Measurements from ENCODE around the gene MYO3A.

Gene MYO3A

GRCh38 chr10:26215935-26216584 is 282.0 kb downstream of the MYO3A start:
- peak in 1 of 2 donors; percentile 9 for DNase-seq

DNA sequence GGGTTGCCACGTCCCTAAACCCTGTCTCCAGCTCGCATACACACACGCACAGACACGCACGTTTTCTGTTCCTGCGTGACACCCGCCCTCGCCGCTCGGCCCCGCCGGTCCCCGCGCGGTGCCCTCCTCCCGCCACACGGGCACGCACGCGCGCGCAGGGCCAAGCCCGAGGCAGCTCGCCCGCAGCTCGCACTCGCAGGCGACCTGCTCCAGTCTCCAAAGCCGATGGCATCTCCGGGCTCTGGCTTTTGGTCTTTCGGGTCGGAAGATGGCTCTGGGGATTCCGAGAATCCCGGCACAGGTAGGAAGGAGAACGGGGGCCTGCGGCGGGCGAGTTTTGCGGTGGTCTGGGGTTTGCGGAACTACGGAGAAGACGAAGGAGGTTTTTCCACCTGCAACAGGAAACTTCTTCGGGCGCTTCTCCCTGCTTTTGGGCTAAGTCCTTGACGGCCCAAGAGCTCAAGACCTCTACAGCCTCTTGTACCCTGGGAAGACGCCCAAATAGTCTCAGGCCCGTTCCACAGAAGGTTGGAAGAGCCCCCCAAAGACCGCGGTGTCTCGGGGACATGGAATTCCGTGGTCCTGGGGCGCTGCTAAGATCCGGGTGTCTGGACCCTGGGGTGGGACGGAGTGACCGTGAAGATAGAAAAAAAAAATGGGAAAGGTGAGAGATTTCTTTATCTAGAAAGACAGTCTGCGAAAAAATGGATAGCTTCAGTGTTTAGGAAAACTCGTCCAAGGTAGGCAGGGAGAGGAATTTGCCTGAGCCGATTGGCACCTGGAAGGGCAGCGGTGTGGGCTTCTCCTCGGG is 282.8 kb downstream of the MYO3A start, which contains the start of gene GAD2:
Gene GAD2 (plus strand): TSS at position 190 of the 811 bp plus-strand sequence. CDS start 36 bp downstream, at position 226.
- no peak for DNase-seq

GRCh38 chr10:26217396-26218086 is 283.5 kb downstream of the MYO3A start:
- no peak for DNase-seq

DNA sequence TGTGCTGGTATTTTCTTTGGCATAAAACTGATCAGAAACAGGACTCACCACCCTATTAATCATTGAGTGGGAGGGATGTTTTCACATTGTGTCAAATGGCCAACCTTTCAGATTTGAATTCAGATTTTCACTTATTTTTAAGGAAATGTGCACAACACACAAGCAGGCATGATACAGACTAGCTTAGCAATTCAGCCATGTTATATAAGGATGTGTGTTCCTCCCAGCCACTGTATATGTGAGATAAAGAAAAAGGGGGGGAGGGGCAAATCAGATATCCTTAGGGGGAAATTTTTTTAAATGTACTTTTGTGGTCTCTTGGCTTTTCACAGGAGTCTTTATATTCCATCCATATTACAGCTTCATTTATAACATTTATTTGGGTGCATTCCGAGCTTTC is 285.6 kb downstream of the MYO3A start:
- DNase-seq: no peak

- DNase-seq: no peak
These were observed 286.9 kb downstream of the MYO3A start for GRCh38 chr10:26220901-26221300.

DNA sequence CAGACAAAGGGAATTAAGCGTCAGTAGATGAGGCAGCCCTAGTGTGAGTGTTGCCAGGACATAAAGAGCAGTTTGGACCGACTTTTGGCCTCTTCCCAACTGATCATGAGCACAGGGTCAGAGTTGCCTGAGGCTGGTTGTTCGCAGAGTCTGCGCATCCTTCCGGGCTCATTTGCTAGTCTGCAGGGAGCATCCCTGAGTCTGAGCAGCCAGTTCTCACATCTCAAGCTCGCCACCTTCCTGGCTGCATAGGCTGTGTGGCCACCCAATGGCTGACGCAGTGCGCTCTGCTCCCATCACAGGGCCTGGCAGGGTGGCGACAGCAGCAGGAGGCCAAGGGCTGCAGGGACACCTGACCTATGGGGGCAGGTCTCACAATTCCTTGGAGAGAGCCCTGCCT is 287.5 kb downstream of the MYO3A start:
- no peak for DNase-seq

GRCh38 chr10:26222563-26222962 is 288.5 kb downstream of the MYO3A start:
- no peak for DNase-seq

GRCh38 chr10:26225322-26225721 is 291.3 kb downstream of the MYO3A start:
- no peak for DNase-seq

DNA sequence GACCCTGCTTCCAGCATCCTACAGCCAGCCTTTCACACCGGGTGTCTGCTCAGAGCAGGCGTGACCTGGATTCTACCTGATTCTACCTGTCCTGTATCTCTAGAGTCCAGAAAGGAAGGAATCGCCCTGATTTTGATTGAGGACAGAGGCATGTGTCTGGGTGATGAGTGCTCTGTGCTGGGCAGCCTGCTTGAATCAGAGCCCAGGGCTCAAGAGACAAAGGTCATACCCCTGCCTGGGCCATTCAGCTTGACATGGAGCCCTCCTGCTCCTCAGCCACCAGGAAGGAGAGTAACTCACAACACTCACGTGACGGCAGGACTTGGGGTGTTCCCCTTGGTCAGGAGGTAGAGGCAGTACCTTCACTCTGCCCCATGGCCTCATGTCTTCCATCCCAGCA is 293.8 kb downstream of the MYO3A start:
- DNase-seq: no peak

GRCh38 chr10:26232174-26232573 is 298.1 kb downstream of the MYO3A start:
- DNase-seq: no peak

GRCh38 chr10:26235761-26236160 is 301.7 kb downstream of the MYO3A start:
- DNase-seq: no peak

- DNase-seq: no peak
These were observed 304.3 kb downstream of the MYO3A start for GRCh38 chr10:26238378-26238777.

- DNase-seq: no peak
These were observed 308.8 kb downstream of the MYO3A start for GRCh38 chr10:26242706-26243350.

GRCh38 chr10:26243351-26243720 is 309.3 kb downstream of the MYO3A start:
- no peak for DNase-seq

DNA sequence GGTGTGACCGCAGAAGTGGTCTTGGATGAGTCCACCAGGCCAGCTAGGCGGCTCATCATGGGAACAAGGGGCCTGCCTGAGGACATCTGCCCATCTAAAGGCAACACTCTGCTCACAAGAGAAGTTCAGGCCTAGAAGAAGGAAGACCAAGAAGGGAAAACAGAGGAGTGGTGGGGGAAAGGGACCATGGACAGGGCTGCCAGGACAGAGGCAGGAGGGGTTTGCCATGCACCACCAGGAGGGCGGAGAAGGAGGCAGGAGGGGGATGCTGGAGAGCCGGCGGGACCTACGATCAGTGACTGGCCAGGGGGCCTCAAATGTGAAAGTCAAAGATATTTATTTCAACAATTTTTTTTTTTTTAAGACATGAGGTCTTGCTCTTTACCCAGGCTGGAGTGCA is 315.7 kb downstream of the MYO3A start:
- DNase-seq: no peak

- no peak for DNase-seq
These were observed 317.9 kb downstream of the MYO3A start for GRCh38 chr10:26251925-26252324.

- no peak for DNase-seq
These were observed 320.6 kb downstream of the MYO3A start for GRCh38 chr10:26254616-26255015.

- no peak for DNase-seq
These were observed 325.3 kb downstream of the MYO3A start for GRCh38 chr10:26259341-26259740.

All from inflammatory macrophage (primary cell).